Breast epithelium (tissue), 3 donors: ENCODE data around the gene ATG3.

Experiments
- CTCF ChIP-seq, 3 donors: fragments of 450-650 bp; IDR thresholded peaks; one replicate each; pipeline ENCODE4 v1.5.1; 2016 to 2017; ENCODE audit warnings: antibody characterized with exemption in 3 of 3, mild to moderate bottlenecking in 3 of 3, moderate library complexity in 3 of 3
- POLR2A ChIP-seq: fragments of 450-650 bp; IDR thresholded peaks from one replicate; pipeline ENCODE4 v1.6.1; 2016; ENCODE audit warnings: antibody characterized with exemption, mild to moderate bottlenecking, moderate library complexity
- POLR2AphosphoS5 ChIP-seq, 3 donors: sonication (generic); formaldehyde crosslinking; IDR thresholded peaks; one replicate each; pipeline ENCODE4 v1.6.1; 2017; ENCODE audit warnings: antibody characterized with exemption in 3 of 3

DNA sequence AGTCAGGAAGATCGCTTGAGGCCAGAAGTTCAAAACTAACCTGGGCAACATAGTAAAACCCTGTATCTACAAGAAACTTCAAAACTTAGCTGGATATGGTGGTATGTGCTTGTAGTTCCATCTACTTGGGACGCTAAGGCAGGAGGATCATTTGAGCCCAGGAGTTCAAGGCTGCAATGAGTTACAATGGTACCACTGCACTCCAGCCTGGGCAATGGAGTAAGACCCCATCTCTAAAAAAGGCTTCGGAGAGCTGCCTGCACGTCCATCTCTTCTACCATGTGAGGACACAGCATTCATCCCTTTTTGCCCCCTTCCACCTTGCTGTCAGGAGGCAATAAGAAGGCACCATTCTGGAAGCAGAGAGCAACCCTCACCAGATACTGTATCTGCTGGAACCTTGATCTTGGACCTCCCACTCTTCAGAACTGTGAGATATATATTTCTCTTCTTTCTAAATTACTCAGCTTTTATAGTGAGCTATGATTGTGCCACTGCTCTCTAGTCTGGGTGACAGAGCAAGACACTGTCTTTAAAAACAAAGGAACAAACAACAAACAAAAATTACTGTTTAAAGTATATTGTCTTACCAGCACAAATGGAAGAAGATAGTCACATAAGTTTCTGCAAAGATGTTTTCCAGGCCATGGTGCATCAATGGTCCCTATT, 58.3 kb downstream of the ATG3 start:
- TF ChIP-seq POLR2AphosphoS5 (IDR thresholded peaks at IDR 0.05): no peak
- TF ChIP-seq CTCF (IDR thresholded peaks at IDR 0.05): no peak
- no peak for TF ChIP-seq POLR2A
